Lower leg skin (tissue), 4 donors: ENCODE results near the gene NFE2L2. TPM values are rescaled to one million over a fixed set of nuclear protein-coding genes. Genes with fewer than 3 reads are reported as not detected.
"Not testable (repeated sequence)": the region's sequence is repeated elsewhere in the genome, so short reads cannot be mapped to it uniquely, and the experiment has no call there.

Source experiments
- DNase-seq, 2 donors: peaks; one replicate each; pipeline ENCODE4 v3.0.0-alpha.2; 2019; ENCODE audit warnings: low spot score in 2 of 2
- H3K4me3 ChIP-seq: fragments of 200-600 bp; sonication (generic); 2 replicates; pipeline ENCODE4 v1.5.1; 2017; ENCODE audit warnings: mild to moderate bottlenecking, low read depth; ENCODE audit not compliant: poor library complexity, severe bottlenecking
- CTCF ChIP-seq, 3 donors: fragments of 450-650 bp; IDR thresholded peaks; one replicate each; pipeline ENCODE4 v1.5.1; 2016; ENCODE audit warnings: antibody characterized with exemption in 3 of 3, mild to moderate bottlenecking in 3 of 3, moderate library complexity in 2 of 3
- POLR2A ChIP-seq, 2 donors: fragments of 450-650 bp; IDR thresholded peaks; one replicate each; pipeline ENCODE4 v1.6.1; 2016 to 2017; ENCODE audit warnings: antibody characterized with exemption in 2 of 2, mild to moderate bottlenecking in 1 of 2, moderate library complexity in 1 of 2
- WGBS, 2 donors: methylation state at CpG; one replicate each; pipeline ENCODE4 v1.1.5; 2018; 5-methylcytosine and 5-hydroxymethylcytosine counted together
- intact Hi-C: fragments of 100-400 bp; cut with DNase I; formaldehyde crosslinking; loops from one replicate; pipeline ENCODE4 v1.15.0; 2023; ENCODE audit warnings: low total_unique reads
- total RNA-seq, 4 donors: library from RNA; depleted of rRNA; stranded (reverse); fragments of >200 nt; gene quantifications; one replicate each; pipeline ENCODE4 v1.1.0, GENCODE V29; 2016

NFE2L2 gene
- total RNA-seq, 4 donors from 2014 or later = 120 to 156 (median 128) TPM

DNA sequence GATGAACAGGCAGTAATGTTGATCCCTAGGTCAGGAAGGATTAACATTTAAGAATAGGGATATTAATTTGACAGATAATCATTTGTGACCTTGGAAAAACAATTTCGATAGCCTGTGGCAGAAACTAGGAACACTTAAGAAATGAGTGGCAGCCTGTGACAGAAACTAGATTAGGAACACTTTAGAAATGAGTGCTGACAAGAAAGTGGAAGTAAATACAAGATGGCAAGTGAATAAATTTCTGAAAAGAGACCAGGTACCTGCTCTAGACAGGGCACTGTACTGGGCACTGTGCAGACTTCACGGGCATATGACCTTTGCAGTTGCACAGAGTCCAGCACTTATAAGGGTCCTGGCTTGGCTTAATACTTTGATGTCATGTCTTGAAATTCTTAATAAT lies 57.4 kb downstream of the NFE2L2 start:
- intact Hi-C loops = no loop called here
- no peak for DNase-seq
- H3K4me3 ChIP-seq = no peak overlapping the region
- TF ChIP-seq CTCF (IDR thresholded peaks at IDR 0.05) = no peak
- no peak for TF ChIP-seq POLR2A (IDR thresholded peaks at IDR 0.05)
- 94 to 98% methylated on average over 2 of the region's 2 CpGs for WGBS, 2 donors

GRCh38 chr2:177204417-177204816 lies 60.1 kb downstream of the NFE2L2 start:
- no peak for DNase-seq
- H3K4me3 ChIP-seq = no peak overlapping the region
- no peak for TF ChIP-seq POLR2A (IDR thresholded peaks at IDR 0.05)
- no peak for TF ChIP-seq CTCF (IDR thresholded peaks at IDR 0.05)
- intact Hi-C loops = no loop called here
- 68 to 83% methylated on average over 3 of the region's 3 CpGs for WGBS, 2 donors

DNA sequence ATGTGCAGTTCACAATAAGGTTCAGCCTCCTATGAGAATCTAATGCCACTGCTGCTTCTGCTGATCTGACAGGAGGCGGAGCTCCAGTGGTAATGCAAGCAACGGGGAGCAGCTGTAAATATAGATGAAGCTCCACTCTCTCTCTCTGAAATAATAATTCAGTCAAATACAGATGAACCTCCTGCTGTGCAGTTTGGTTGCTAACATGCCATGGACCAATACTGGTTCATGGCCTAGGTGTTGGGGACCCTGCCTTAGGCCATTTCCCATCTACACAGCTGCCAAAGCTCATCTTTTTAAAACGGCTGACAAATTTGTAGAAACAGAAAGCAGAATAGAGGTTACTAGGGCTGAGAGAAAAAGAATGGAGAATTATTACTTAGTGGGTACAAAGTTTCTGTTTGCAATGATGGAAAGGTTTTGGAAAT lies 62.6 kb downstream of the NFE2L2 start:
- TF ChIP-seq CTCF (IDR thresholded peaks at IDR 0.05) (no peak), POLR2A (IDR thresholded peaks at IDR 0.05) (no peak)
- intact Hi-C loops = no loop called here
- WGBS, 2 donors = 58 to 66% methylated on average over 3 of the region's 3 CpGs
- no peak overlapping the region for H3K4me3 ChIP-seq
- no peak for DNase-seq

- H3K4me3 ChIP-seq, intact Hi-C loops, DNase-seq: not testable (repeated sequence)
- WGBS, 2 donors = 96 to 97% methylated on average over 7 of the region's 7 CpGs
These were observed 64.1 kb downstream of the NFE2L2 start for GRCh38 chr2:177200419-177200818.

DNA sequence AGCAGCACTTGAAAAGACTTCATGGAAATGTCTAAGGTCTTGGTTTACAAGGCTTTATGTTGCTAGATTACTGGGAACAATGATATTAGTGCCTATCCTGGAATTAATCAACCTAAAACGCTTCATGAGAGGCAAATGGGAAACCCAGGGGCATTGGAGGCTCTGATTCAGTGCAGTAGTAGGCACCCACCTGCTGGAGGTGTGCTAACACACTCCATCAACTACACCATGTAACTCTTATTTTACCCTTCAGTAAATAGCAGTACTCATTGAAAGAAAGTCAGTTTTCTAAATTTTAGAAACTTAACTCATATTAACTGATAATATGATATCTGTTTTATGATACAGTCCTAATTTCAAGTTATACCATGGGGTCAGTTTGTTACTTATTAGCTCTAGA lies 69.3 kb downstream of the NFE2L2 start:
- H3K4me3 ChIP-seq = no peak overlapping the region
- WGBS, 2 donors = 47 to 71% methylated on average over 1 of the region's 1 CpG

GRCh38 chr2:177193240-177193639 lies 71.3 kb downstream of the NFE2L2 start:
- WGBS, 2 donors = 89 to 90% methylated on average over 4 of the region's 4 CpGs
- TF ChIP-seq CTCF (IDR thresholded peaks at IDR 0.05) (no peak), POLR2A (IDR thresholded peaks at IDR 0.05) (no peak)
- H3K4me3 ChIP-seq = no peak overlapping the region
- DNase-seq = no peak
- intact Hi-C loops = no loop called here

More for the DNA sequence above, 69.3 kb downstream of the NFE2L2 start:
- TF ChIP-seq CTCF (IDR thresholded peaks at IDR 0.05) (no peak), POLR2A (IDR thresholded peaks at IDR 0.05) (no peak)
- no peak for DNase-seq
- intact Hi-C loops = no loop called here
